ENCODE measurements around the gene SERGEF. TPM values are rescaled to one million over a fixed set of nuclear protein-coding genes. Genes with fewer than 3 reads are reported as not detected.
A peak's percentile ranks its signal among the peaks of the same experiment; 100 is the strongest.

SERGEF gene
- total and polyA plus RNA-seq, 7 donors: 11.1 to 33.1 (median 26.0) TPM

GRCh38 chr11:17915500-17916143, 97.2 kb downstream of the SERGEF start:
- H3K27me3 ChIP-seq (ENCODE audit: insufficient read depth in 3 of 3, low read length in 2 of 3): no peaks in the 10 kb centered on the region
- peak; percentile 45 to 90 (median 86) for ATAC-seq
- TF ChIP-seq CTCF (IDR thresholded peaks at IDR 0.05): no peak
- peaks cover 0 to 11% of the 10 kb centered on the region in 2 donors for H3K36me3 ChIP-seq (ENCODE audit: insufficient read depth in 1 of 2, low read depth in 1 of 2)
- H3K27ac ChIP-seq: no peak overlapping the region
- H3K4me1 ChIP-seq: peaks cover 3% of the 10 kb centered on the region
- WGBS, 3 donors: 52 to 69% (median 64%) methylated on average over 3 of the region's 3 CpGs
- intact Hi-C loops (cut with DNase I): no loop called here
- no peak overlapping the region for H3K4me3 ChIP-seq
- peak; percentile 39 to 53 for DNase-seq
- no peaks in the 10 kb centered on the region for H3K9me3 ChIP-seq

GRCh38 chr11:17914957-17915356, 97.9 kb downstream of the SERGEF start:
- intact Hi-C loops (cut with DNase I): no loop called here
- WGBS, 3 donors: 93 to 95% (median 95%) methylated on average over 4 of the region's 4 CpGs
- no peaks in the 10 kb centered on the region for H3K4me1 ChIP-seq
- no peak for ATAC-seq
- no peak overlapping the region for H3K4me3 ChIP-seq
- H3K36me3 ChIP-seq (ENCODE audit: insufficient read depth in 1 of 2, low read depth in 1 of 2): peaks cover 0 to 11% of the 10 kb centered on the region in 2 donors
- no peaks in the 10 kb centered on the region for H3K9me3 ChIP-seq
- no peak for TF ChIP-seq CTCF (IDR thresholded peaks at IDR 0.05)
- no peaks in the 10 kb centered on the region for H3K27me3 ChIP-seq (ENCODE audit: insufficient read depth in 3 of 3, low read length in 2 of 3)
- no peak overlapping the region for H3K27ac ChIP-seq
- no peak for DNase-seq

GRCh38 chr11:17907046-17907445, 105.8 kb downstream of the SERGEF start:
- intact Hi-C loops (cut with DNase I): no loop called here
- no peak for DNase-seq
- no peak for TF ChIP-seq CTCF (IDR thresholded peaks at IDR 0.05)
- ATAC-seq: no peak
- H3K27me3 ChIP-seq (ENCODE audit: insufficient read depth in 3 of 3, low read length in 2 of 3): no peaks in the 10 kb centered on the region
- WGBS, 3 donors: 87 to 100% (median 100%) methylated on average over 1 of the region's 1 CpG
- H3K9me3 ChIP-seq: no peaks in the 10 kb centered on the region
- H3K4me3 ChIP-seq: no peak overlapping the region
- H3K36me3 ChIP-seq (ENCODE audit: insufficient read depth in 1 of 2, low read depth in 1 of 2): no peaks in the 10 kb centered on the region
- H3K4me1 ChIP-seq: no peaks in the 10 kb centered on the region
- no peak overlapping the region for H3K27ac ChIP-seq

- peak in 2 of 4 donors; percentile 58 to 62 for ATAC-seq
- Histone ChIP-seq H3K9me3 (no peaks in the 10 kb centered on the region), H3K36me3 (ENCODE audit: insufficient read depth in 1 of 2, low read depth in 1 of 2) (no peaks in the 10 kb centered on the region), H3K27ac (no peak overlapping the region), H3K4me1 (no peaks in the 10 kb centered on the region), H3K4me3 (no peak overlapping the region), H3K27me3 (ENCODE audit: insufficient read depth in 3 of 3, low read length in 2 of 3) (no peaks in the 10 kb centered on the region)
- TF ChIP-seq CTCF (IDR thresholded peaks at IDR 0.05): no peak
- no peak for DNase-seq
- intact Hi-C loops (cut with DNase I): no loop called here
- WGBS, 3 donors: 88 to 93% (median 90%) methylated on average over 7 of the region's 7 CpGs
Observed at GRCh38 chr11:17906436-17906835, 106.4 kb downstream of the SERGEF start.

GRCh38 chr11:17905477-17905876, 107.4 kb downstream of the SERGEF start:
- intact Hi-C loops (cut with DNase I): no loop called here
- Histone ChIP-seq H3K36me3 (ENCODE audit: insufficient read depth in 1 of 2, low read depth in 1 of 2) (no peaks in the 10 kb centered on the region), H3K27me3 (ENCODE audit: insufficient read depth in 3 of 3, low read length in 2 of 3) (no peaks in the 10 kb centered on the region), H3K9me3 (no peaks in the 10 kb centered on the region), H3K4me1 (no peaks in the 10 kb centered on the region), H3K4me3 (no peak overlapping the region), H3K27ac (no peak overlapping the region)
- ATAC-seq (no peak), DNase-seq (no peak)
- TF ChIP-seq CTCF (IDR thresholded peaks at IDR 0.05): no peak
